HG03354 (cell line): ENCODE data around the gene ZMYND8.
A peak's percentile ranks its signal among the peaks of the same experiment; 100 is the strongest.
"Not testable (repeated sequence)": the region's sequence is repeated elsewhere in the genome, so short reads cannot be mapped to it uniquely, and the experiment has no call there.

Source experiments
- ATAC-seq: cut with Tn5 transposase; IDR thresholded peaks from one replicate; pipeline ENCODE4 v1.9.1; 2021; ENCODE audit warnings: mild to moderate bottlenecking; ENCODE audit not compliant: unreplicated experiment, poor library complexity, severe bottlenecking

Gene ZMYND8

DNA sequence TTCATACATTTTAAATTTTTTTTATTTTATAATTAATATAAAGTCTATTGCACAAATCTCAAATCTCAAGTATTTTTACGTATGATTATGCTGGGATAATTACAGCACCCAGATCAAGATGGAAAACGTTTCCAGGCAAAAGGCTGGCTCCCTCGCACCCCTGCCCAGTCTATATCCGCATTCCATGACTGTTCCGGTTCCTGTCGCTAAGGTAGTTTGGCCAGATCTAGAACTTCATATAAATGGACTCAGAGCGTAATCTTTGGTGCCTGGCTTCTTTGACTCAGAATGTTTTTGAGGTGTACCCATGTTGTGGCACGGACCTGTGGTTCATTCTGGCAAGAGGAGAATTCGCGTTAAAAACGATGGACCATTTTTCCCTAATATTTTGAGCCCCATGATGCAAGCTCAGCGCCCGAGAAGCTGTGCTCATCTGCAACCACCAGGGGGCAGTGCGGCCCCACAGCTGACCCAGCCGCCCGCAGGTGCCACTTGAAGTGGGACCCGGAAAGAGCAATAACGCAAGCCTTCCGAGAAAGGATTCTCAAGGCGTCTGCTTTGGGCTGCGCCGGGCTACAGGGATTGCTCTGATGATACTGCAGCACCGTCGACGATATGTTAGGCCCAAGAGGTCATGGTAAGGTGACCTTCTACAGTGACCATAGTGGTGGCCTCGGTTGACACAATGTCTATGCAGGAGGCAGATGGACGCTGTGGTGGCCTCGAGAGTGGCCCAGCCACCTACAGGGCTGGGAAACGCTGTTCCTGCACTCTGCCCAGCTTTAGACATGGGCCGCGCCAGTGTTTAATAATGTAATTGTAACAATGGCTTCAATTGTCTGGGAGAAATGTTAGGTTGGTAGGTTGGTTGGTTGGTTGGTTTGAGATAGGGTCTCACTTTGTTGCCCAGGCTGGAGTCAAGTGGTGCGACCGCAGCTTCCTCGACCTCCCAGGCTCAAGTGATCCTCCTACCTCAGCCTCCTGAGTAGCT lies 160.1 kb downstream of the ZMYND8 start:
- peak; percentile 59 for ATAC-seq

DNA sequence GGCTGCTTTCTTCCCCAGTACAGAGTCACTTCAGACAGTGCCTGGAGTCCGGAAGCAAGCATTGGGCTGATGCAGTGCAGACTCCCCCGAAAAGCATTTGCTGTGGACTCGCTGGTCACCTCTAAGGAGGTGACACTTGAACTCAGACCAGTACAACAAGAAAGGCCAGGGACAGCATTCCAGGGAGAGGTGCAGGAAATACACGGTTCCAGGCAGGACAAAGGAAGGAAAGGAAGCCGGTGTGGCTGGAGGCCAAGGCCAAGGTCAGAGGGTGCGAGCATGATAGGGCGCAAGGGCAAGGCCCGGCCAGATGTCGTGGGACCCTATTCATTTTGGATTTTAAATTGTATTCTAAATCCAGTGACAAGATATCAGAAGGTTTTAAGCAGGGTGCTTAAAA lies 160.9 kb downstream of the ZMYND8 start:
- no peak for ATAC-seq

DNA sequence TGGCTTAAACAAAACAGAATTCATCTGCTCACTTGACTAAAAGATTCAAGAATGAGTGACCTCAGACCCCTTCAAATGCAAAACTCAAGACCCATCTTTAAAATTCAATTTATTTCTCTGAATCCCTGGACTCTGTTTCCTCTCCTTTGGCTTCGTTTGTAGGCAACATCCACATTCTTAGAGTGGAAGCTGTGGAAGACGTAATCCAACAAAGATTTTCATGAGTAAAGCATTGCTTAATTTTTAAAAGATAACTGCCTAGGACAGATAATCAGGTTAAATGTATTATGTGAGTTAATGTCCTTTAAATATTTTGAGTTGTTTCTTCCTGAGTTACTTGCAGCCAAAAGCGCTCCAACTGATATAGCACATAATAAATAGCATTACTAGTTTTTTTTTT lies 164.5 kb downstream of the ZMYND8 start:
- ATAC-seq = no peak

DNA sequence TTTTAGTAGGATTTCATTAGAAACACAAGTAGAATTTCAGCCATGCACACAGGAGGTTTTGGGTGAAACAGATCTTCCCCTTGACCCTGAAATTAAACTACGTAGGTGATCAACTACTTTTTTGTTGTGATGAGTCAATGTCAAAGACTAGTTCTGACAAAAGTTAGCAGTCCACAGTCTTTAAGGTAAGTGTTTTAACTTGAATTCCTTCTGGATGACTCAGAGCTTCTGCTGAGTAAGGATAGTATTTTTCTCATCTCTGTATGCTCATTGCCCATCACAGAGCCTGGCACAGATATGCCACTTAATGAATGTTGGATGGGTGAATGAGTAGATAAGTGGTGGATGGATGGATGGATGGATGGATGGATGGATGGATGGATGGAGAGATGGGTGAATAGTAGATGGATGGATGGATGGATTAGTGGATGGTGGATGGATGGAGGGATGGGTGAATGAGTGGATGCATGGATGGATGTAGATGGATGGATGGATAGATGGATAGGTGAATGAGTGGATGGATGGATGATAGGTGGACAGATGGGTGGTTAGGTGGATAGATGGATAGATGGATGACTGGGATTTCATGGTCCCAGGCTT lies 165.3 kb downstream of the ZMYND8 start:
- ATAC-seq = no peak

DNA sequence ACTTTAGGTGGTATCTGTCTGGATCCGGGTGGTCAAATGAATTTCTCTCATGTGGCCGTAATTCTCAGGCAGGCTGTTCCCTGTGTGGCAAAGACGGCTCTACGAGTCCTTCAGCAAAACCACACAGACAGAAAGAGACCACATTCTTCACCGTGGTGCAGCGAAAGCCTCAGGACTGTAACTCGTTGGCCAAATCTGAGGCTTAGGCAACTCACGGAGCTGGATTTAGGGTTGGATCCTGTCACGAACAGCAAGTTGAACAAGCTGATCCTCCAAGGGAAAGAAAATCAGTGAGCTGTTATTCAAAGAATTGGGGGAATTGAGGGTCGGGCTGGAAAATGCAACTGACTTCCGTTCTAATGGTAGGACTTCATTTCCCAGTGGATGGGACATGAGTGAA lies 167.4 kb downstream of the ZMYND8 start:
- ATAC-seq = no peak

DNA sequence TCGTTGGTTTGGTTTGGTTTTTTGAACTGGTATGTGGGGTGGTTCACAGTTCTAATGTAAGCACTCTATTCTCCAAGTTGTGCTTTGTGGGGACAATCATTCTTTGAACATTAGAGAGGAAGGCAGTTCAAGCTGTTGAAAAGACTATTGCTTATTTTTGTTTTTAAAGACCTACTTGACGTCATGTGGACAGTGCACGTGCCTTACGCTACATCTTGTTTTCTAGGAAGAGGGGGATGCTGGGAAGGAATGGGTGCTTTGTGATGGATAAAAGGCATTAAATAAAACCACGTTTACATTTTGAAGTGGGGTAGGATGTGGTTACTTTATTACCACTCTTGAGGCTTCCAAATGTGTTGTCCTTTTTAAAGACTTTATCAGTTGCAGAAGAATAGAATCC lies 168.0 kb downstream of the ZMYND8 start:
- ATAC-seq = no peak

DNA sequence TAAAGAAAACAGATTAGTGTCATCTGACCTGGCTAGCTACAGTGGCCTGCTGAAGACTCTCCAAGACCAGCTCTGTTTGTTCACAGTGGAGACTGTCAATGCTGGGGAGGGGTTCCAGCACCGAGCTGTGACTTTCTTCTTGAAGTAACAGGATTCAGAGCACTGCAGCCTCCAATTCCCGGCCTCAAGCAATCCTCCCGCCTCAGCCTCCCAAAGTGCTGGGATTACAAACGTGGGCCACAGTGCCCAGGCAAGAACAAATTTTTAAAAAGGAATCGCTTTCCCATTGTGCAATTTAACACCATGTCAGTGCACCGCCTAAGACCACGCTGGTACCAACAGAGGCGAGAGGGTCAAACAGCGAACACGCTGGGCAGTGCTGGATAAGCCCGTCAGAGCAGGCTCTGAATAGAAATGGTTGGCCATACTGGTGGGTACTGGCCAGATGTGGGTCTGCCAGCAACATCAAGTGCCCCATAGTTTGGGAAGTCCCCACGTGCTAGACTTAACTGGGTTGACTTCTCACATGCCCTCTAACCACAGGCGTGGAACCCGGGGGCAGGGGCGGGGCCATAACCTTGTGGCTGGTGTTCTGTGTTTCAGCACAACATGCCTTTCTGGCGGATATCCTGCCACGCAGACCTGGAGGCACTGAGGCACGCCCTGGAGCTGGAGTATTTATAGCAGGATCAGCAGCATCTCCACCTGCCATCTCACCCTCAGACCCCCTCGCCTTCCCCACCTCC lies 168.9 kb downstream of the ZMYND8 start:
- no peak for ATAC-seq

DNA sequence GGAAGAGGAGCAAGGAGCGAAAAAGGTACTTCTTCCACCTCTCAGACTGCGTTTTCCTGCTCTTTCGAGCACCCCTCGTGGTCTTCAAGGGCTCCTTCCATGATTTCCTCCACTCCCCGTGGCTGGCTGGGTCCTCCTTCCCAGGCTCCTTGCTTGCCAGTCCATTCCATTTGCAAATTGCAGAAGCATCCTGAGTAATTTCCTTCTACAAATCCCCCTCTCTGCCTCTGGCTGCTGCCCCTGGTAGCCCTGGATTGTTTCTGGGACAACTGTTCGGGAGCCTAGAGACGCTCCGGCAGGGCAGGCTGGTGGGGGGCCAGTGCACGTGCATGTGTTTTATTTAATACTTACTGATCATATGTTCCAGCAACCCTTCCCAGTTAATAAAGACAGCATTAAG lies 173.1 kb downstream of the ZMYND8 start:
- no peak for ATAC-seq

DNA sequence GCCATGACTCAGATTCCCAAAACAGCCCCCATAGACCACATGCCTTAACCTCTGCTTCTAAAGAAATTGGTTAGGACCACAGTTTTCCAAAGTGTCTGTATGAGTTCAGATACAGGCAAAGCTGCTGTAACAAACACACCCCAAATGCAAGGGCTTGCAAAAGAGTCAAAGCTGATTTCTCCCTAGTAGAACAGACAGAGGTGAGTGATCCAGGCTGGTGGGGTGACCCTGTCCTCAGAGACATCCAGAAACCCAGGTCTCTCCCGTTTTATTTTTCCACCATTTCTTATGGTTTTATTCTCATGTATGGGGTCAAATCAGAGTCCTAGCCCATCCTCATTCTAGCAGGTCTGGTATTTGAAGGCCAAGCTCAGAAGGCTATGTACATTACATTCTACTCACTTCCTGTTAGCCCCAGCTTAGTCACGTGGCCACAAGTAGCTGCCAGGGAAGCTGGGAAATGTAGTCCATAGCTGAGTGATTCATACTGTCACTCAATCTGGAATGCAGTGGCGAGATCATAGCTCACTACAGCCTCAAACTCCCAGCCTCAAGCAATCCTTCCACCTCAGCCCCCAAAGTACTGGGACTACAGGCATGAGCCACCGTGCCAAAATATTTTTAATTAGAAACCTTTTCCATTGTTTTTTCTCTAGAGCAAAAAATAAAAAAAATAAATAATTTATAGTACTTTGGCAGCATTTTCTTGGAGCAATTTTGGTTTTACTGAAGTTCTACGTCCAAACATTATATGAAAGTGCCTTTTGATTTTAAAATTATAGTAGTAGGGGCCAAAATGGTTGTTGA lies 175.2 kb downstream of the ZMYND8 start:
- ATAC-seq = no peak

DNA sequence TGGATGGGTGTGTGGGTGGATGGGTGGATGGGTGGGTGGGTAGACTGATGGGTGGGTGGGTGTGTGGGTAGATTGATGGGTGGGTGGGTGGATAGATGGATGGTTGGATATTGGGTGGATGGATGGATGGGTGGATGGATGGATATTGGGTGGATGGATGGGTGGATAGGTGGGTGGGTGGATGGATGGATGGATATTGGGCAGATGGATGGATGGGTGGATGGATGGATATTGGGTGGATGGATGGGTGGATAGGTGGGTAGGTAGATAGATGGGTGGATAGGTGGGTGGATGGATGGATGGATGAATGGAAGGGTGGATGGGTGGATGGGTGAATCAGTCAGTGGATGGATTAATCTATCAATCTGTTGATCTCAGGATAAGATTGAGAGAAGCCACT lies 177.2 kb downstream of the ZMYND8 start:
- no peak for ATAC-seq

DNA sequence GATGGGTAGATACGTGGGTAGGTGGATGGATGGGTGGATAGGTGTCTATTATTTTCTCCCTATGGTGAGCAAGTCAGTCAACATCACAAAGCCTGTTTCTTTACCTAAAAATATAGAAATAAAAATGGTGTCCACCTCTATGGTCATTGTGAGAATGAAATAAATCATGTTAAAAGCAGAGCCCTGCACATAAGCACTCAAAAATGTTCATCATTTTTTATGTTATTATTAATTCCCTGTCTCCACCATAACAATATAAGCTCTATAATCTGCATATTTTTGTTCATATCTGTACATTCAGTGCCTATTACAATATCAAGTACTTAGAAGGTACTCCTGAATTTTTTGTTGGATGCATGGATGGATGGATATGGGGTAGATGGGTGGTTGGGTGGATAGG lies 177.6 kb downstream of the ZMYND8 start:
- ATAC-seq = no peak

DNA sequence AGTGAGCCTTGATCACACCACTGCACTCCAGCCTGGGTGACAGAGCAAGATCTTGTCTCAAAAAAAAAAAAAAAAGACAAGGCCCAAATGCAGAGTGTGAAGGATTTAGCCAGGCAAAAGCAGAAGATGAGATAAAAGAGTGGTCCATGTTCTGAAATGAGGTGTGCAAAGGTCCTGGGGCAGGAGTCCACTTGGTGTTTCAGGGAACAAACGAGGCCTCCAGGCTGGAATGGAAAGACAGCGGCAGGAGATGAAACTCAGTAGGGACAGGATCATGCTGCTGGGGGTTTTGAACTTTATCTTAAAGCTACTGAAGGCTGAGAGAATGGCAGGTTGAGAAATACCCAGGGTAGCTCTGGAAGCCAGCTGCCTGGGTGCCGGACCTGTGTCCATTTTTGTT lies 178.2 kb downstream of the ZMYND8 start:
- no peak for ATAC-seq

DNA sequence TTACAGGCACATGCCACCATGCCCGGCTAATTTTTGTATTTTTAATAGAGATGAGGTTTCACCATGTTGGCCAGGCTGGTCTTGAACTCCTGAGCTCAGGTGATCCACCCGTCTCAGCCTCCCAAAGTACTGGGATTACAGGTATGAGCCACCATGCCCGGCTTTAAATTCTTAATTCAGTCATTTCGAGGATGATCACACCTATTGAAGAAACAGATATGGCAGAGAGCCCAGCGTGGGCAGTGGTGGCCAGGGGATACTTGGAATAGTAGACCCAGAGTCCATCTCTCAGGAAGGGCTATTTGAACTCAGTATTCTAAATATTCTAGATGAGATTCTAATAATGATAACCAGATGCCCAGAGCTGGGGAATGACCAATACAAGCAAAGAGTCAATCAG lies 180.3 kb downstream of the ZMYND8 start:
- ATAC-seq = not testable (repeated sequence)

DNA sequence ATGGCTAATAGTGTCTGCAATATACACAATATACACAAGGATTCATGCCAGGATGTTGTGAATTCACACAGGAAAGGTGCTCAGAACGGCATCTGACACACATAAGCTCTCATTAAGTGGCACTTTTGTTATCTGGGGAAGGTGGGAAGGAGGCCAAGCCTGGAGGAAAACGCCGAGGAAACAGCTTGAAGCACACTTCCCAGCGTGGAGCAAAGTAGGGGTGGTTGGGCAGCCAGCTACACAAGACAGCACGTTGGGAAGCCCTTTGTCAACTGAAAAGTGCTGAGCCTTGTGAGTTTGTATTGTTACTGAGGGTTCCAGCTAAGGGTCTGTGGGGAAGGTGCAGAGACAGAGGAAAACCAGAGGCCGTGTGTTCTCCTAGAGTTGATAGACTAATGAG lies 181.0 kb downstream of the ZMYND8 start:
- ATAC-seq = no peak

DNA sequence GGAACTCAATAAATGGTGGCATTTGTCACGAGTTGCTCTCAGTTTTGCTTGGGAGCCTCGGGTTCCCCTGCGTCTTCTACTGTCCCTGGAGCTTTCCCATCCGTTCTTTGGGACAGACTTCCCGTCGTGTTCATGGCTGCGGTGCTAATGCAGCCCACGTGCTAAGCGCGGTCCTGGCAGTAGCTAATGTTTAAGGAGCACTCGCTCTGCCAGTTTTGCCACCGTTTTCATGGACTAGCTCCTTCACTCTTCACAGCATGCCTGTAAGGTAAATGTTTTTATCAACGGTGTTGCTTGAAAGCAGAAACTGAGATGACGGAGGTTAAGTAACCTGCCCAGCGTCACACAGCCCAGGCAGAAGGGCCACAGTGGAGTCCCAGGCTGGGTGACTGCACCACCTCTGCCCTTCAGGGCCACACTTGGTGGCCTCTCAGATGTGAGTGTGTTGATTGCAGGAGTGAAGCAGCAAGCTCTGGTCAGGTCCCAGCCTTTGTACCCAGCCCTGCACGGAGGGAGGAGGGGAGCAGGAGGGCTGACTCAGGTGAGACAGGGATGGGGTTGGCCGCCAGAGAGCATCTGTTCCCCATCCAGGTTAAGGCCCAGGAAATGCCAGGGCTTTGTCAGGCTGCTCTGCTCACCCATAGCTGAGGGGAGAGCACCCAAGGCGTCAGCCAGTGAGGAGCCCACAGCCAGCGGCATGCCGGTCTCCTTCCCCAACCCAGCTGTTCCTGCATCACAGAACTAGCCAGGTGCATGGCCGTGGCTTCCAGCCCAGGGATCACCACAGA lies 181.8 kb downstream of the ZMYND8 start:
- no peak for ATAC-seq

DNA sequence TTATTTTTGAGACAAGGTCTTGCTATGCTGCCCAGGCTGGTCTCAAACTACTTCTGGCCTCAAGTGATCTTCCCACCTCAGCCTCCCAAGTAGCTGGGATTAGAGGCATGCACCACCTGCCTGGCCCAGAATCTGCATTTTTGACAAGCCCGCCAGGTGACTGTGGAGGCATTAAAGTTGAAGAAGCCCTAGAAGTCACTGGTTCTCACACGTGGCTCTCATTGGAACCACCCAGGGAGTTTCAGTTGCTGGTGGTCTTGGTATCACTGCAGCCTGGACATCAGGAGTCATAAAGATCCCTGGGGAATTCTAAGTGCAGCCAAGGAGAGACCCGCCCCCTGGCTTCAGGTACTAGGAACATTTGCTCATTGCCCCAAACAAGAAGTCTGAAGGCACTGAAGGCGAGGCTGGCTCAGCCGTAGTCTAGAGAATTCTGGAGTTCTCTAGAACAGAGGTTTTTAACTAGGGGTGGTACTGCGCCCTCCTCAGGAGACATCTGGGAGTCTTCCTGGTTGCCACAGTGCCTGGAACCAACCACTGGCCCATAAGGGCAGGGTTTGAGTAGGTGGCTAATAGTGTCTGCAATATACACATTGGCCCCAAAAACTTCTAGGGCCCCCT lies 182.8 kb downstream of the ZMYND8 start:
- ATAC-seq = no peak

DNA sequence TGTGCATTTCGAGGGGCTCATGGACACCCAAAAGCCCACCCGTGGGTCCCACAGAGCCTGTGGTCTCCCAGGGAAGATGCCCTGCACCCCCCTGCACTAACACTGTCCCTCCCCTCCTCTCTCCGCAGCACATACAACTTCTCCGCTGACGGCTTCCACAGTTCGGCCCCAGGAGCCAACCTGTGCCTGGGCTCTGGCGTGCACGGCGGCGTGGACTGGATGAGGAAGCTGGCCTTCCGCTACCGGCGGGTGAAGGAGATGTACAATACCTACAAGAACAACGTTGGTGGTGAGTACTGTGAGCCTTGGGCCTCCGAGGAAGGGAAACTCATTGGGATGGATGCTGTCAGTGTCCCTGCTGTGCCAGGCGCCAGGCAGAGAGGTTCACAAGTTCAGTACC lies 183.9 kb downstream of the ZMYND8 start:
- no peak for ATAC-seq

DNA sequence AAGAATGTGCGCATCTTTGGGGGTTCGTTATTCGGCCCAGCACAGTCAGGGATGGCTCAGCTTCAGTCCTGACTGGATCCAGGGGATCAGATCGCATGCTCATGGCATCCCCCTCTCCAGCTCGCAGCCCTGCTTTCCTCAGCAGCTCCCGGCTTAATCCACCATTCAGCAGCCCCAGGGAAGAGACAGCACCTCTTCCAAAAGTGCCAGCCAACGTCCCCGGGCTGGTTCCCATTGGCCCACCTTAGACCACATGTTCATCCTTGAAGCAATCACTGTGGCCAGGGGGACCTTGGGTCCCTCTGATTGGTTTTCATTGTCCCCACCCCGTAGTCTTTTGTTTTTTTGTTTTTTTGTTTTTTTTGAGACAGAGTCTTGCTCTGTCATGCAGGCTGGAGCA lies 188.7 kb downstream of the ZMYND8 start:
- ATAC-seq = no peak
